HG03097 (cell line): Measurements from ENCODE around the gene ZGPAT.

ENCODE experiments used
- ATAC-seq: cut with Tn5 transposase; IDR thresholded peaks from one replicate; pipeline ENCODE4 v1.9.1; 2021; ENCODE audit not compliant: unreplicated experiment, low FRiP score

Gene ZGPAT

DNA sequence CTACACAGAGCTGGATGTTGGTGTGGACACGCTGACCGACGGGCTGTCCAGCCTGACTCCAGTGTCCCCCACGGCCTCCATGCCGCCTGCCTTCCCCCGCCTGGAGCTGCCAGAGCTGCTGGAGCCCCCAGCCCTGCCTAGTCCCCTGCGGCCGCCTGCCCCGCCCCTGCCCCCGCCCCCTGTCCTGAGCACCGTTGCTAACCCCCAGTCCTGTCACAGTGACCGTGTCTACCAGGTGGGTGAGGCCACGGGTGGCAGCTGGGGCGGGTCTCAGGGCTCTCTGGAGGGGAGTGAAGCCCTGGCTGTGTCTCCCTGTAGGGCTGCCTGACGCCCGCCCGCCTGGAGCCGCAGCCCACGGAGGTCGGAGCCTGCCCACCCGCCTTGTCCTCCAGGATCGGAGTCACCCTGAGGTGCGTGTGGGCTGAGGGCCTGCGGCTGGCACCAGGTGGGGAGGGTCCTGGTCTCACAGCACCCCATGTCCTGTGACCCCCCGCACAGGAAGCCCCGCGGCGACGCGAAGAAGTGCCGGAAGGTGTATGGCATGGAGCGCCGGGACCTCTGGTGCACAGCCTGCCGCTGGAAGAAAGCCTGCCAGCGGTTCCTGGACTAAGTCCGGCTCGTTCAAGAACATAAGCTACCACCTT, 34.7 kb downstream of the ZGPAT start:
- ATAC-seq = no peak

DNA sequence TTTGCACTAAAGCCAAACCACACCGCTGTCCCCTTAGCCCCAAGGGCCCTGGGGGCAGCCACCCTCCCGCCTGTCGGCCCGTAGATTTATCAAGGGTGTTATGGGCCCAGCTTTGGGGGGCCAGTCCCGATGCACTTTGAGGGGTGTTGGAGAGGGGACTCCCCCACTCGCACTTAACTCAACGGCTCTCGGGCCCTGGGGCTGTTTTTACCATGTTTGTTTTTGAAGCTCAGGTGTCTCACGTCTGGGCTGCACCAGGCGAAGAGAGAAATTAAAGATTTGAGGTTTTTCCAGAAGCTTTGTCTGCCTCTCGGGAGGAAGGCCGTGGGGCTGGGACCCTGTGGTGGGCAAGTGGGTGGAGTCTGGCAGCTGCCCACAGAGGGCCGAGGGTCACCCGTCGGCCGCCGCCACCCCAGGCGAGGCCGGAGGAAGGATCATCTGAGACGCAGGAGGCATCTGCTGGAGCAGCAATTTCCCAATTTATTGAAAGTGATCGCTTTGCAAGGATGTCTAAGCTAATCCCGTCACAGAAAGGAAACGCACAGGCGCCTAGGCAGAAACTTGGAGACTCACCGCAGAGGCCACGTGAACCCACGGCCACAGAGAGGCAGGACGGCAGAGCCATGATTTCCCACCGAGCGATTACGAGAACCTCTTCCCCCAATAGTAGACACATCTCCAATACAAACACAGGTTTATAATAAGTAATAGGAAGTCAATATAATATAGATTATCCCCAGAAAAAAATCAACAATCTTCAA, 35.6 kb downstream of the ZGPAT start:
- ATAC-seq = no peak

- no peak for ATAC-seq
Observed at GRCh38 chr20:63744158-63744557, 36.3 kb downstream of the ZGPAT start.

- no peak for ATAC-seq
Observed at GRCh38 chr20:63744574-63745423, 37.0 kb downstream of the ZGPAT start.

DNA sequence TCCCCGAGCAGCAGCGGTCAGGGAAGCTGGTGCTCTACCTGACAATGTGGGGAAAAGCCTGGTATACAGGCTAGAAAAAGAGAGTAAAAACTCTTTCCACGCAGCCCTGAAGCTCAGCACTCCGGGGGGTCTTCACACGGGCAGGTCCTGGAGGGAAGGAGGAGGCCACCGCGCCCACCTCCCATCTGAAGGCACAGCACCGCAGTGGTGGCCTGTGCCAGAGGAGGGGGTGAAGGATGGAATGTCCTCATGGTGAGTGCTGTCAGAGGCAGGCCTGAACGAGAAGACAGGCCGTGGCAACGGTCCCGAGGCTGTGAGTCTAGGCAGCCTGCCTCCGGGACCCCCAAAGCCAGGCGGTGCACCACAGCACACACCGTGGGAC, 37.6 kb downstream of the ZGPAT start:
- ATAC-seq = no peak

GRCh38 chr20:63745961-63746731, 38.3 kb downstream of the ZGPAT start:
- ATAC-seq = no peak

DNA sequence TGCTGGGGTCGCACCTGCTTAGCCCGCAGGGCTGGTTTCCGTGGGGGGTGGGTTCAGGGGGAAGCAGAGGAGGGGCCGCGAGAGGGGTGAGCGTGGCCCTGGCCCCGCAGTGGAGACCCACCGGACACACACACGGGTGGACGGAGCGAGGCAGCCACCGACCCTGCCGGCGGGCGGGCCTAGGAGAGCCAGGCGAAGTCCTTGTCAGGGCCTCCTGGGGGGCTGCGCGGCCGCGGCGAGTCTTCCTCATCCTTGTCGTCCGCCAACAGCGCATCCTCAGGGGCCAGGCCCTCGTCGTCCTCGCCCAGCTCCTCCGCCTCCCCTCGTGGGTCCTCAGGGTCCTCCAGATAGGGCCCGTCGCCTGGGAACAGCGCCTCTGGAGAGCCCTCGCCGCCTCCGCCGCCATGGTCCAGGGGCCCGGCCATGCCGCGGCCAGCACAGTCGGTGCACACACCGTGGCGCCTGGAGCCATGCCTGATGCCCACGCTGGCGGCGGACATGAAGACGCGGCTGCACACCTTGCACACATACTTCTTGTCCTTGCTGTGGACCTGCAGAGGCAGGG, 39.0 kb downstream of the ZGPAT start:
- ATAC-seq = no peak

- no peak for ATAC-seq
Observed at GRCh38 chr20:63747622-63748069, 39.8 kb downstream of the ZGPAT start.

DNA sequence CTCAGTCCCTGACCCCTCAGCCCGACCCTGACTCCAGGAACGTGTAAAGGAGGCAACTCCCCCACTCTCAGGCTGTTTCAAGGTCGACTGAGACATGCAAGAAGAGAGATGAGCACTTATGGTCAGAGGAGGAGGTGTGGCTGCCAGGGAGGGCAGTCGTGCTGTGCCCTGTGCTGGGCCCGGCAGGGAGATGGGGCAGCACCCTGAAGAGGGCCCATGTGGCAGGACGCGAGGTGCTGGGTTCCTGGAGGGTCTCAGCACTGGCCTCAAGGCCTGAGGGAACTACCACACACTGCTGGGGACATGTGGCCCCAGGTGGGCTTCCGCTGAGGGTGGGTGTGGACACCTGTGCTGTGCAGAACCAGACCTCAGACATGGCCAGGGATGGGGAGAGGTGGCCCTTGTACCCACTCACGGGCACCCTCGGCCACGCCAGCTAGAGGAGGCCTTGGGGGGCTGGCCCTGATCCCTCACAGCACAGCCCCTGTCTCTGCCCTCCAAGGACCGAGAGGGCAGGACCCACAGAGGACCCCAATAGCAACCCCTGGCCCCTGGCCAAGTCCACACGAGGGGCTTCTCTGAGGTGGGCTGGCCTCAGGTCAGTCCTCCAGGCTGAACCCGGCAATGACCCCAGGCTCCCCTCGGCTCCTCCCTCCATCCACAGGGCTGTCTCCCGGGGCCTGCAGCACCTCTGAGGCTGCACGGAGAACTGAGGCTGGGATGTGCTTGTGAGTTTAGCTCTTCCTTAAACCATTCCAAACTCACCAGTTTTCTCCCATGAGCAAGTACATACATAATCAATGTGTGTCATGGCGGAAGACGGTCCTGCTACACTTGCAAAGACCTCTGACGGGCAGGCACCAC, 40.5 kb downstream of the ZGPAT start:
- no peak for ATAC-seq

- ATAC-seq = no peak
Observed at GRCh38 chr20:63748934-63749270, 41.1 kb downstream of the ZGPAT start.

GRCh38 chr20:63749597-63750508, 42.0 kb downstream of the ZGPAT start:
- no peak for ATAC-seq

- no peak for ATAC-seq
Observed at GRCh38 chr20:63750807-63751470, 43.1 kb downstream of the ZGPAT start.

DNA sequence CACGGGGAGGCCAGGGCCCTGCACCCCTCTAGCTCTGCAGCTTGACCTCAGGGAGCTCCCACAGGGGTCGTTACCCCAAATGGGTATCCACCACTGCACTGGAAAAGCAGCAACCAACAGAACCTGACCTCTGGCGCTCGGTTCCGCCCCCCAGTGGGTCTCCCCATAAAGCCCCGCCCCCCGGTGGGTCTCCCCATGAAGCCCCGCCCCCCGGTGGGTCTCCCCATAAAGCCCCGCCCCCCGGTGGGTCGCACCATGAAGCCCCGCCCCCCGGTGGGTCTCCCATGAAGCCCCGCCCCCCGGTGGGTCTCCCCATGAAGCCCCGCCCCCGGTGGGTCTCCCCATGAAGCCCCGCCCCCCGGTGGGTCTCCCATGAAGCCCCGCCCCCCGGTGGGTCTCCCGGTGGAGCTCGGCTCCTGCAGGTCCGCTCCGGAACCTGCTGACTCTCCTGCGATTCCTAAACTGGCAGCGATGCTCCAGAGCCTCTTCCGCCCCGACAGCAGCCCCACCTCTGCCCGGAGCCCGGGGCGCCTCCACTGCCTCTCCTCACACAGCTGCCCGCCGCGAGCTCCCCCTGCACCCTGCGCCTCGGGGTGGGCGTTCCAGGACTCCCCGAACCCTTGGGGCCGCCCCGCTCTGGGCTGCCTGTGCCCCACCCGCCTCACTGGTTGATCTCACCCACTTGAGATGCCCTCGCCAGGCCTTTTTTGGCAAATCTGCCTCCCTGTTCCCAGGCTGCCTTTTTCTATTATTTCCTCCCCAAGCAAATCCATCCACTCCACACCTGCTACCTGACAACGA, 43.8 kb downstream of the ZGPAT start:
- ATAC-seq = no peak

GRCh38 chr20:63752411-63753101, 44.7 kb downstream of the ZGPAT start:
- no peak for ATAC-seq

GRCh38 chr20:63753381-63753780, 45.5 kb downstream of the ZGPAT start:
- no peak for ATAC-seq

DNA sequence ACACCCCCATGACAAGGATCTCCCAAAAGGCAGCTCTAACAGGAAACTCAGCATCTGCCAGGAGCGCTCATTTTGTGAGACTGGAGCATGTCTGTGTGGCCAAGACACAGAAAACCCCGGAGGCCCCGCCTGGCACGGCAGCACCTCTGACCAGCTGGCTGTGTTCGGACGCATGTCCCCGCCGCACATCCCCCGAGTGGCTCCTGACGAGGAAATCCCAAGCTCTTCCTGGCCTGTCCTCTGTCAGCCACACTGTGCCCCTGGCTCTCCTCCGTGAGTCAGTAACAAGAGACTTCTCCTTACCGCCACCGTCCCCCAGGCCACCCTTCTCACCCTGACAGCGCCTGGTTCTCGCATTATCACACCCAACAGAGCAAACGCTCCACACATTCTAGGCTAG, 46.2 kb downstream of the ZGPAT start:
- no peak for ATAC-seq
